ENCODE data around the gene WDR70. TPM values are rescaled to one million over a fixed set of nuclear protein-coding genes. Genes with fewer than 3 reads are reported as not detected.

The WDR70 gene
- total RNA-seq, 1 experiment from 2014 or later: 25.0 TPM

- Histone ChIP-seq H3K4me1 (ENCODE audit: insufficient read depth, low read length) (peaks cover 31% of the 10 kb centered on the region), H3K4me3 (ENCODE audit: low read length) (peak overlapping the region; percentile 38; the same call in 1 of the 2 replicates), H3K9me3 (ENCODE audit: low read length) (no peaks in the 10 kb centered on the region), H4K20me1 (ENCODE audit: low read length) (no peaks in the 10 kb centered on the region), H3K9me2 (replicated peaks; ENCODE audit: low read length) (no peaks in the 10 kb centered on the region), H3K27me3 (ENCODE audit: low read length) (no peaks in the 10 kb centered on the region), H3K9ac (ENCODE audit: low read length) (no peak overlapping the region), H3F3A (ENCODE audit: low read length, unreplicated experiment) (no peaks in the 10 kb centered on the region), H3K27ac (ENCODE audit: low read length) (peak overlapping the region; percentile 60), H2AFZ (ENCODE audit: low read length) (peak overlapping the region; percentile 31; the same call in 1 of the 2 replicates), H3K36me3 (ENCODE audit: low read depth, low read length) (no peaks in the 10 kb centered on the region), H3K4me2 (ENCODE audit: low read length) (peak overlapping the region; percentile 60), H3K79me2 (ENCODE audit: low read length) (no peaks in the 10 kb centered on the region)
- POLR2A ChIA-PET (ENCODE audit: unreplicated experiment): no interaction called here
- ATAC-seq: peak; percentile 84
- TF ChIP-seq EZH2 (IDR thresholded peaks at IDR 0.05; ENCODE audit: low read length, unreplicated experiment) (no peak), CTCF (conservative IDR thresholded peaks at IDR 0.05; ENCODE audit: low read depth, low read length) (no peak), EZH2phosphoT487 (IDR thresholded peaks at IDR 0.05; ENCODE audit: borderline replicate concordance, low read length) (no peak)
- peak; percentile 94 for DNase-seq
- CTCF ChIA-PET: no interaction called here
- BruUV-seq (replicated peaks): no TSS peak
- intact Hi-C loops (cut with micrococcal nuclease): no loop called here
Observed at GRCh38 chr5:37771731-37772130, 392.6 kb downstream of the WDR70 start.

GRCh38 chr5:37772255-37772654 lies 393.1 kb downstream of the WDR70 start:
- Histone ChIP-seq H3K79me2 (ENCODE audit: low read length) (no peaks in the 10 kb centered on the region), H3K9me2 (replicated peaks; ENCODE audit: low read length) (no peaks in the 10 kb centered on the region), H3F3A (ENCODE audit: low read length, unreplicated experiment) (no peaks in the 10 kb centered on the region), H3K36me3 (ENCODE audit: low read depth, low read length) (no peaks in the 10 kb centered on the region), H2AFZ (ENCODE audit: low read length) (peak overlapping the region; percentile 31; the same call in 1 of the 2 replicates), H4K20me1 (ENCODE audit: low read length) (no peaks in the 10 kb centered on the region), H3K9ac (ENCODE audit: low read length) (no peak overlapping the region; the same call in 1 of the 2 replicates), H3K27me3 (ENCODE audit: low read length) (no peaks in the 10 kb centered on the region), H3K4me1 (ENCODE audit: insufficient read depth, low read length) (peaks cover 31% of the 10 kb centered on the region), H3K9me3 (ENCODE audit: low read length) (no peaks in the 10 kb centered on the region), H3K4me2 (ENCODE audit: low read length) (peak overlapping the region; percentile 60), H3K27ac (ENCODE audit: low read length) (peak overlapping the region; percentile 60), H3K4me3 (ENCODE audit: low read length) (no peak overlapping the region)
- ATAC-seq: no peak
- CTCF ChIA-PET: no interaction called here
- TF ChIP-seq CTCF (conservative IDR thresholded peaks at IDR 0.05; ENCODE audit: low read depth, low read length) (no peak), EZH2 (IDR thresholded peaks at IDR 0.05; ENCODE audit: low read length, unreplicated experiment) (no peak), EZH2phosphoT487 (IDR thresholded peaks at IDR 0.05; ENCODE audit: borderline replicate concordance, low read length) (no peak)
- POLR2A ChIA-PET (ENCODE audit: unreplicated experiment): no interaction called here
- BruUV-seq (replicated peaks): no TSS peak
- DNase-seq: no peak
- intact Hi-C loops (cut with micrococcal nuclease): no loop called here

- intact Hi-C loops (cut with micrococcal nuclease): no loop called here
- CTCF ChIA-PET: no interaction called here
Observed at GRCh38 chr5:37773809-37774208, 394.7 kb downstream of the WDR70 start.

More at GRCh38 chr5:37773809-37774208, 394.7 kb downstream of the WDR70 start:
- TF ChIP-seq CTCF (conservative IDR thresholded peaks at IDR 0.05; ENCODE audit: low read depth, low read length) (no peak), EZH2 (IDR thresholded peaks at IDR 0.05; ENCODE audit: low read length, unreplicated experiment) (no peak), EZH2phosphoT487 (IDR thresholded peaks at IDR 0.05; ENCODE audit: borderline replicate concordance, low read length) (no peak)
- H3K4me2 ChIP-seq (ENCODE audit: low read length): no peak overlapping the region
- no peaks in the 10 kb centered on the region for H4K20me1 ChIP-seq (ENCODE audit: low read length)
- POLR2A ChIA-PET (ENCODE audit: unreplicated experiment): no interaction called here
- no peaks in the 10 kb centered on the region for H3F3A ChIP-seq (ENCODE audit: low read length, unreplicated experiment)
- H3K9me2 ChIP-seq (replicated peaks; ENCODE audit: low read length): no peaks in the 10 kb centered on the region
- no peak overlapping the region for H3K27ac ChIP-seq (ENCODE audit: low read length)
- no peaks in the 10 kb centered on the region for H3K9me3 ChIP-seq (ENCODE audit: low read length)
- no peak overlapping the region for H2AFZ ChIP-seq (ENCODE audit: low read length)
- no peak overlapping the region for H3K4me3 ChIP-seq (ENCODE audit: low read length)
- BruUV-seq (replicated peaks): no TSS peak
- DNase-seq: no peak
- no peak for ATAC-seq
- no peak overlapping the region for H3K9ac ChIP-seq (ENCODE audit: low read length)
- H3K4me1 ChIP-seq (ENCODE audit: insufficient read depth, low read length): peaks cover 31% of the 10 kb centered on the region
- H3K27me3 ChIP-seq (ENCODE audit: low read length): no peaks in the 10 kb centered on the region
- no peaks in the 10 kb centered on the region for H3K79me2 ChIP-seq (ENCODE audit: low read length)
- H3K36me3 ChIP-seq (ENCODE audit: low read depth, low read length): no peaks in the 10 kb centered on the region
